ENCODE data around the gene CD151. TPM values are rescaled to one million over a fixed set of nuclear protein-coding genes. Genes with fewer than 3 reads are reported as not detected.

CD151 gene
- total and polyA plus RNA-seq, 7 donors = 84.4 to 436 (median 248) TPM

DNA sequence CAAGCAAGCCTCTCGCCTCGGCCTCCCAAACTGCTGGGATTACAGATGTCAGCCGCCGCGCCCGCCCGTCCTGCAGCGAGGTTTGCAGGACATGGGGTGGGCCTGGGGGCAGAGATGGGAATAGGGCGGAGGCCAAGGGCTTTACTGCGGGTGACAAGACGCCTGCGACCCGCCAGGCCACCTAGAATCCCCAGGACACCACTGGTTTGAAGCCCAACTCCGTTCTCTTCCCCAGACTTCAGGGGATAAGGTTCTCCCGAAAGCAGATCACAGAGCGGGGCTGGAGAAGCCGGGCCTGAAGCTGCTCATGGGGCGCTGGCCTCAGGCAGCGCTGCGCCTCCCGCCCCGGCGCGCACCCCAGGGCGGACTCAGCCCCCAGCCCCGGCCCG, 9.2 kb downstream of the CD151 start:
- intact Hi-C loops (cut with DNase I) = loop anchor here (2.0 kb wide), 1 partner anchor 45 kb away; no protein-coding TSS in a partner anchor
- Histone ChIP-seq H3K4me1 (peaks cover 0 to 81% (median 58%) of the 10 kb centered on the region in 4 donors), H3K4me3 (peak overlapping the region; percentile 80 to 100 (median 86)), H3K27ac (peak overlapping the region; percentile 90 to 96 (median 93)), H3K9me3 (no peaks in the 10 kb centered on the region), H3K36me3 (peaks cover 18 to 40% (median 29%) of the 10 kb centered on the region in 4 donors), H3K27me3 (no peaks in the 10 kb centered on the region)
- 1% methylated on average over 27 of the region's 27 CpGs for WGBS, 2 donors
- DNase-seq = no peak
- no peak for TF ChIP-seq EP300 (IDR thresholded peaks at IDR 0.05)
- TF ChIP-seq CTCF (IDR thresholded peaks at IDR 0.05) = no peak
- TF ChIP-seq POLR2AphosphoS5 (IDR thresholded peaks at IDR 0.05) = no peak
- no peak for TF ChIP-seq POLR2A (IDR thresholded peaks at IDR 0.05)

GRCh38 chr11:842370-843002, 9.7 kb downstream of the CD151 start, which contains the start of the genes POLR2L and TSPAN4:
Gene POLR2L, minus strand, starts transcription at chr11:842529. Its CDS starts 21 bp downstream, at chr11:842508.
Gene TSPAN4, plus strand, starts transcription at chr11:842852. Its CDS starts 7,453 bp downstream, at chr11:850305.
- intact Hi-C loops (cut with DNase I) = loop anchor here (2.0 kb wide), 1 partner anchor 46 kb away; no protein-coding TSS in a partner anchor
- peak; percentile 77 to 98 (median 88) for TF ChIP-seq POLR2AphosphoS5 (IDR thresholded peaks at IDR 0.05)
- no peak for TF ChIP-seq EP300 (IDR thresholded peaks at IDR 0.05)
- peak; percentile 68 to 70 for TF ChIP-seq POLR2A (IDR thresholded peaks at IDR 0.05)
- Histone ChIP-seq H3K4me1 (peaks cover 0 to 76% (median 58%) of the 10 kb centered on the region in 4 donors), H3K4me3 (peak within 1 kb of the TSS; percentile 80 to 100 (median 86)), H3K27me3 (no peaks in the 10 kb centered on the region), H3K27ac (peak within 1 kb of the TSS; percentile 90 to 96 (median 93)), H3K9me3 (no peaks in the 10 kb centered on the region), H3K36me3 (peaks cover 18 to 35% (median 24%) of the 10 kb centered on the region in 4 donors)
- peak; percentile 96 for DNase-seq
- 0 to 1% methylated on average over 87 of the region's 87 CpGs for WGBS, 2 donors

GRCh38 chr11:843086-843734, 10.5 kb downstream of the CD151 start:
- TF ChIP-seq POLR2A (IDR thresholded peaks at IDR 0.05) (no peak), EP300 (IDR thresholded peaks at IDR 0.05) (no peak), POLR2AphosphoS5 (IDR thresholded peaks at IDR 0.05) (no peak), CTCF (IDR thresholded peaks at IDR 0.05) (no peak)
- intact Hi-C loops (cut with DNase I) = loop anchor here (2.0 kb wide), 1 partner anchor 46 kb away; no protein-coding TSS in a partner anchor
- Histone ChIP-seq H3K27ac (peak overlapping the region; percentile 90 to 96 (median 93)), H3K27me3 (peaks cover 0 to 7% (median 0%) of the 10 kb centered on the region in 3 donors), H3K9me3 (no peaks in the 10 kb centered on the region), H3K4me1 (peaks cover 0 to 77% (median 62%) of the 10 kb centered on the region in 4 donors), H3K4me3 (peak overlapping the region; percentile 80 to 100 (median 86)), H3K36me3 (peaks cover 16 to 28% (median 18%) of the 10 kb centered on the region in 4 donors)
- DNase-seq = no peak
- 1% methylated on average over 53 of the region's 53 CpGs for WGBS, 2 donors

DNA sequence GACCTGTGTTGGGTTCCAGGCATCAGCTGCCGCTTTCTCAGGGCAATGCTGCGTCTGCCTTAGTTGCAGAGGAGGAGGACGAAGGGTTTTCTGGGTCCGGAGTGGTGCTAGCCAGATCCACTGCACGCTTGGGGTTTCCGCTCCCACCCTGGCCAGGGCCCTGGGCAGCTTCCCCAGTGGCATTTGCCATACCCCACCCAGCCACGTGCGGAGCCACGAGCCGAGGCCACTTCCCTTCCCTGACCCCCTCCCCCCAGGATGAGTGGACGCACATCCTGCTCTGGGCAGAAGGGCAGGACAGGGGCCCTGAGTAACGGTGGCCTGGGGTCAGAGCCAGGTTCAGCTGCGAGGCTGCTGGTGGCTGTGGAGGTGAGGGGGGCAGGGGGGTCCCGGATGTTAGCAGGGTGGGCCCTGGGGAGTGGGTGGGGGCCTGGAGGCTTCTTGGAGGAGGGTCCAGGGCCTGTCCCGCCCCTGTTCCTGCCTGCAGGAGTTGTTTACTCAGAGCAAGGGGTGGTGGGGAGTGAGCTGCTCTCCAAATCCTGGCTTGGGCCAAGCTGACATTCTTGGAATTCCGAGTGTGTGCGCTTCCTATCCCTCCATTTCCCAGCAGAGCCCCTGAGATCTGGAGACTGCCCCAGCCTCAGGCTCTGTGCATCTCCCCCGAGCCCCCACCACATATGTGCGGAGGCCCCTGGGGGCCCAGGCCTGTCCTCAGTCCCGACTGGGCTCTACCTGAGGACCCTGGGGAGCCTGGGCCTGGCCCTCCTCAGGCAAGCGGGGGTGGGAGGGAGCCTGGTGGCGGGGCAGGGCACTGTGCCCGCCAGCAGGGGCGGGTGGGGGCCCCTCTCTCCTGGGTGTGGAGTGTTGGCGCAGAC, 11.3 kb downstream of the CD151 start:
- peak; percentile 97 for DNase-seq
- intact Hi-C loops (cut with DNase I) = loop anchor here (2.0 kb wide), 1 partner anchor 47 kb away; no protein-coding TSS in a partner anchor
- WGBS, 2 donors = 5 to 11% methylated on average over 25 of the region's 25 CpGs
- H3K27ac ChIP-seq = peak overlapping the region; percentile 90 to 96 (median 93)
- H3K36me3 ChIP-seq = peaks cover 8 to 19% (median 12%) of the 10 kb centered on the region in 4 donors
- peaks cover 0 to 77% (median 63%) of the 10 kb centered on the region in 4 donors for H3K4me1 ChIP-seq
- H3K4me3 ChIP-seq = peak overlapping the region; percentile 80 to 100 (median 86)
- TF ChIP-seq POLR2A (IDR thresholded peaks at IDR 0.05) = peak in 1 of 2 donors; percentile 47
- peak in 2 of 4 donors; percentile 46 to 75 for TF ChIP-seq EP300 (IDR thresholded peaks at IDR 0.05)
- TF ChIP-seq CTCF (IDR thresholded peaks at IDR 0.05) = no peak
- TF ChIP-seq POLR2AphosphoS5 (IDR thresholded peaks at IDR 0.05) = peak; percentile 75 to 95 (median 83)
- peaks cover 0 to 15% (median 6%) of the 10 kb centered on the region in 3 donors for H3K27me3 ChIP-seq
- H3K9me3 ChIP-seq = no peaks in the 10 kb centered on the region

Measured in sigmoid colon (tissue), 7 donors.